Type B pancreatic cell (in vitro differentiated cells): ENCODE results near the gene OSBPL1A. TPM values are rescaled to one million over a fixed set of nuclear protein-coding genes. Genes with fewer than 3 reads are reported as not detected.
A peak's percentile ranks its signal among the peaks of the same experiment; 100 is the strongest.

Experiments used
- DNase-seq: peaks from one replicate; pipeline ENCODE4 v3.0.0; 2021; ENCODE audit warnings: mixed read lengths; ENCODE audit not compliant: unreplicated experiment; ENCODE audit errors: extremely low spot score
- H3K27ac Mint-ChIP-seq: 2 replicates; pipeline ENCODE4 v1.8.0; 2021; ENCODE audit warnings: mild to moderate bottlenecking, mixed read lengths
- H3K27me3 Mint-ChIP-seq: 2 replicates; pipeline ENCODE4 v1.8.0; 2021; ENCODE audit warnings: mixed read lengths
- H3K36me3 Mint-ChIP-seq: 2 replicates; pipeline ENCODE4 v1.8.0; 2021; ENCODE audit warnings: mixed read lengths
- H3K4me1 Mint-ChIP-seq: one replicate; pipeline ENCODE4 v1.8.0; 2021; ENCODE audit warnings: mixed read lengths; ENCODE audit not compliant: unreplicated experiment
- H3K4me3 Mint-ChIP-seq: 2 replicates; pipeline ENCODE4 v1.8.0; 2021; ENCODE audit warnings: mild to moderate bottlenecking, mixed read lengths
- H3K9me3 Mint-ChIP-seq: 2 replicates; pipeline ENCODE4 v1.8.0; 2021; ENCODE audit warnings: mixed read lengths
- CTCF ChIP-seq: fragments of 200-600 bp; sonication (generic); conservative IDR thresholded peaks from 2 replicates; pipeline ENCODE4 v1.5.0; 2021; ENCODE audit warnings: antibody characterized with exemption, mild to moderate bottlenecking
- total RNA-seq: library from RNA; stranded (reverse); gene quantifications from 2 replicates; pipeline ENCODE4 v1.2.1, GENCODE V29; 2021; ENCODE audit warnings: low replicate concordance

The OSBPL1A gene
- total RNA-seq, 1 donor from 2014 or later, result 42.7 TPM

DNA sequence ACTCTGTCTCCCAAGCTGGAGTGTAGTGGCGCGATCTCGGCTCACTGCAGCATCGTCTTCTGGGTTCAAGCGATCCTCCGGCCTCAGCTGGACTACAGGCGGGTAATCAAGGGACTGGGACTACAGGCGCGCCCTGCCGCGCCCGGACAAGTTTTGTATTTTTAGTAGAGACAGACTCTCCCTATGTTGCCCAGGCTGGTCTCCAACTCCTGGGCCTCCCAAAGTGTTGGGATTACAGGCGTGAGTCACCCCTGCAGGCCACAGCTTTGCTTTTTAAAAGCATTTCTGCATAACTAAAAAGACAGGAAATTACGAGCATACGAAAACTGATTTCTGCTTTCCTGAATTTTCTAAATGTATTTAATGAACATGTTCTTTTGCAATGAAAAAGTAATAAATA lies 916 bp upstream of the OSBPL1A start:
- Mint-ChIP-seq H3K27ac (peak overlapping the region; percentile 84), H3K4me1 (peaks cover 31% of the 10 kb centered on the region), H3K27me3 (peaks cover 2% of the 10 kb centered on the region), H3K9me3 (no peaks in the 10 kb centered on the region), H3K36me3 (no peaks in the 10 kb centered on the region), H3K4me3 (peak overlapping the region; percentile 98)
- TF ChIP-seq CTCF, result no peak
- DNase-seq, result no peak

GRCh38 chr18:24397131-24397693 lies 412 bp downstream of the OSBPL1A start:
- H3K4me1 Mint-ChIP-seq, result peaks cover 31% of the 10 kb centered on the region
- peak overlapping the region; percentile 89 for H3K27ac Mint-ChIP-seq
- no peaks in the 10 kb centered on the region for H3K36me3 Mint-ChIP-seq
- peak overlapping the region; percentile 98 for H3K4me3 Mint-ChIP-seq
- no peaks in the 10 kb centered on the region for H3K9me3 Mint-ChIP-seq
- no peak for TF ChIP-seq CTCF
- peaks cover 2% of the 10 kb centered on the region for H3K27me3 Mint-ChIP-seq
- no peak for DNase-seq

DNA sequence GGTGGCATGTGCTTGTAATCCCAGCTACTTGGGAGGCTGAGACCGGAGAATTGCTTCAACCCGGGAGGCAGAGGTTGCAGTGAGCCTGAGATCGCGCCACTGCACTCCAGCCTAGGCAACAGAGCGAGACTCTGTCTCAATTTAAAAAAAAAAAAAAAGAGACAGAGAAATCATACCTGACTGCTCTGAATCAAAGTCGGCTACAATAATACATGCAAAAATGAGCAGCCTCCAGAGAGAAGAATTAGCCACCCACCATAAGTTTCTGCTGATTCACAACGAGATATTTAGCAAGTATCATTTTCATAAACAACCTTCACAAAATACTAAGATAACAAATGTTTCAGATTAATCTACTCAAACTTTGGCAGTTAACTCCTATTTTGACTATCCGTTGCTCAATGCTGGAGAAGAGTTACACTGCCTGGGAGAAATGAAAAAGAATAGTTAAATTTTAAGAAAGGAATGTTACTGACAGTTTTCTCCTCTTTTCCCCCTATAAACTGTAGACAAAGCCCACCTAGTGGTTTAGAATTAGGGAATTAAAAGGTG lies 1.5 kb downstream of the OSBPL1A start:
- no peak for DNase-seq
- Mint-ChIP-seq H3K4me1 (peaks cover 30% of the 10 kb centered on the region), H3K27me3 (no peaks in the 10 kb centered on the region), H3K4me3 (peak overlapping the region; percentile 45), H3K36me3 (peaks cover 1% of the 10 kb centered on the region), H3K9me3 (no peaks in the 10 kb centered on the region), H3K27ac (no peak overlapping the region)
- TF ChIP-seq CTCF, result no peak

DNA sequence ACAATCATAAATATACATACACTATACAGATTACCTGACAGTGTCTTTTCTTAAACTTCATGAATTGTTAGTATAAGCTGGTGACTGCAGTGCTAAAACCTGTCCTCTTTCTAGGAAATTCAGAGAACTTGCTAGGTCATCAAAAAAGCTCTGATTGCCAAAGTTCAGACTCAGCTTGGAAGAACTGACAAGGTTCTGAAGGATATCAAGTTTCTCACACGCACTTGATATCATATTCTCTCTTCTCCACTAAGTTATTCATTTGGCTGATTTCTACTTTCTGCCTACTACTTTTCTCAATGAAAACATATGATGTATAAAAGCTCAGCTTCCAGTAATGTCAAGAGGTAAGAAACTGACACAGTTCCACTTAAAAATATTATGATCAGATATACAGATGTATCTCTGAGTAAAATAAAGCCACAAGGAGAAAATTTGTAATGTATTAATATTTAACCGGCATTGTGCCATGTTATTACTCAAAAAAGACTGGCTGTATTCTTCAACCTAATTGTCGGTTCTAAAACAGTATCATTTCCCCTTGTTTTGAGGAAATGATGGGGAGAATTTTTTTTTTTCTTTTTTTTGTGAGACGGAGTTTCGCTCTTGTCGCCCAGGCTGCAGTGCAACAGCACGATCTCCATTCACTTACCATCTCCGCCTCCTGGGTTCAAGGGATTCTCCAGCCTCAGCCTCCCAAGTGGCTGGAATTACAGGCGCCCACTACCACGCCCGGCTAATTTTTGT lies 2.4 kb downstream of the OSBPL1A start:
- Mint-ChIP-seq H3K4me1 (peaks cover 21% of the 10 kb centered on the region), H3K27ac (no peak overlapping the region), H3K27me3 (no peaks in the 10 kb centered on the region), H3K4me3 (peak overlapping the region; percentile 78), H3K9me3 (no peaks in the 10 kb centered on the region), H3K36me3 (peaks cover 5% of the 10 kb centered on the region)
- no peak for TF ChIP-seq CTCF
- no peak for DNase-seq

DNA sequence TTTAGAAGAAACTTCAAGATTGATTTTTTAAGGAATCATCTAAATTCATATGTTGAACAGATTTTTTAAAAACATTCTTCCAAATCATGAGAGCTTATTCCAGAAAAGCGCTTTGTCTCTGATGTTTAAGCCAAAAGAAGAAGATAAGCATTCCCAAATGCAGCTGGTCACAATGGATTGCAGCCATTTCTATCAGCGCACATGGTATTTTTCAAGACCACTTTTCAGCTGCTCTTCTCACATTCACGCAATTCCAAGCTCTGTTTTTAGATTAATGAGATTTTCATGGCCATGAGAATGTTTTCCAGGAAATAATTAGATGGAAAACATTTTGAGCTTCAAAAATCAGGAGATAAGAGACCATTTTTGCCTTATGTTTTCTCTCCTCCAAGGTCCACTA lies 8.7 kb downstream of the OSBPL1A start:
- DNase-seq, result no peak
- Mint-ChIP-seq H3K27ac (no peak overlapping the region), H3K27me3 (no peaks in the 10 kb centered on the region), H3K9me3 (no peaks in the 10 kb centered on the region), H3K4me3 (no peak overlapping the region), H3K4me1 (peaks cover 8% of the 10 kb centered on the region), H3K36me3 (peaks cover 7% of the 10 kb centered on the region)
- no peak for TF ChIP-seq CTCF
